ENCODE results near the gene LILRB3.
"Not testable (repeated sequence)": the region's sequence is repeated elsewhere in the genome, so short reads cannot be mapped to it uniquely, and the experiment has no call there.

LILRB3 gene

DNA sequence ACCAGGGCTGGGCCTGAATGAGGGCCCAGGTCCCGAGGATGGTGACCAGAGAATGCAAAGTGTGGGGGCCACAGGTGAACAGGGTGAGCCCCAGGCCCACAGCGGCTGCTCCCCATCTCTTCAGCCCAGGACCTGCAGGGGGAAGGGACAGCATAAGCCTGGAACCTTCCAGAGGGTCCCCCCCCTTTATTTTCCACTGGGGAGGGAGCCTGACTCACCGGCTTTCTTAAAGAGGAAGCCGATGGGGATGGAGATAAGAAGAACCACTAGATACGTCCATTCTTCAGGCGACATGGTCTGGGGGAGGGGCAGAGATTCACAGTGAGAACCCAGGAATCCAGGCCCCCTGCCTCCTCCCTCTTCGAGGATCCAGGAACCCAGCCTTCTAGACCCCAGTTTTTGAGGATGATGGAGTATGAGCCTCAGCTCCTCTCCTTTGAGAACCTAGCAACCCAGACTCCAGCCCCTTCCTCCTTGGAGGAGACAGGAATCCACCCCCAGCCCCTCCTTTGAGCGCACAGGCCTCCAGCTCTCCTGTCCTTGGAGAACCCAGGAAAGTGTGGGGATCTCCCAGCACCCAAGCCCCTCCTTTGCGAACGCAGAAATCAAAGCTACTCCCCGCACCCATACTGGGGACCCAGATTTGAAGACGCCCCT, 34.5 kb downstream of the LILRB3 start:
- Histone ChIP-seq H3K9me3 (ENCODE audit: low read length) (no peaks in the 10 kb centered on the region), H3K36me3 (ENCODE audit: insufficient read depth, low read length) (peaks cover 28% of the 10 kb centered on the region), H3K27me3 (ENCODE audit: insufficient read depth, low read length) (no peaks in the 10 kb centered on the region), H2AFZ (ENCODE audit: low read depth, low read length) (no peak overlapping the region), H3K4me1 (ENCODE audit: insufficient read depth, low read length) (peaks cover 19% of the 10 kb centered on the region), H3K4me3 (ENCODE audit: low read length) (peak overlapping the region; percentile 56)

DNA sequence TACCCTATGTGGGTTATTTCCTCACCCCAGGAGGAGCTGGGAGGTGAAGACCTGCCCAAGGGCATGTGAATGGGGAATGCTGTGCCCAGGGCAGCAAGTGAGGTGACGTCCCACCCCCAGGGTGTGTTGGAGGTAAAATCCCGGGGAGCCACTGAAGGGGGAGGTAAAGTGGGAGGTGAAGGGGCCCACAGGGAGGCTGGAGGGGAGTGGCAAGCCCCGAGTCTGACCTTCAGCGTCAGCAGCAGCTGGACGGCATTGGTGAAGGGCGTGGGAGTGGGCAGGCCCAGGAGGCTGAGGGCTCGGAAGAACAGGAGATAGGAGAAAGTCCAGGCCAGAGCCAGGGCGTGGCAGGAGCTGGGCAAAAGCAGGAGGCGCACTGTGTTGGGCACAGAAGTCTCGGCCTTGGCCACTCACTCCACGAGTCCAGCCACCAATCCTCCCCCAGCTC, 35.8 kb downstream of the LILRB3 start:
- Histone ChIP-seq H3K9me3 (ENCODE audit: low read length) (no peaks in the 10 kb centered on the region), H2AFZ (ENCODE audit: low read depth, low read length) (no peak overlapping the region), H3K27me3 (ENCODE audit: insufficient read depth, low read length) (no peaks in the 10 kb centered on the region), H3K36me3 (ENCODE audit: insufficient read depth, low read length) (peaks cover 23% of the 10 kb centered on the region), H3K4me1 (ENCODE audit: insufficient read depth, low read length) (peaks cover 11% of the 10 kb centered on the region), H3K4me3 (ENCODE audit: low read length) (no peak overlapping the region)

GRCh38 chr19:54186351-54186750, 36.5 kb downstream of the LILRB3 start:
- H2AFZ ChIP-seq (ENCODE audit: low read depth, low read length): no peak overlapping the region
- peaks cover 8% of the 10 kb centered on the region for H3K4me1 ChIP-seq (ENCODE audit: insufficient read depth, low read length)
- no peak overlapping the region for H3K4me3 ChIP-seq (ENCODE audit: low read length)
- H3K9me3 ChIP-seq (ENCODE audit: low read length): no peaks in the 10 kb centered on the region
- peaks cover 22% of the 10 kb centered on the region for H3K36me3 ChIP-seq (ENCODE audit: insufficient read depth, low read length)
- no peaks in the 10 kb centered on the region for H3K27me3 ChIP-seq (ENCODE audit: insufficient read depth, low read length)

GRCh38 chr19:54183431-54183830, 39.4 kb downstream of the LILRB3 start:
- Histone ChIP-seq H3K9me3 (ENCODE audit: low read length) (no peaks in the 10 kb centered on the region), H3K36me3 (ENCODE audit: insufficient read depth, low read length) (peaks cover 29% of the 10 kb centered on the region), H2AFZ (ENCODE audit: low read depth, low read length) (no peak overlapping the region), H3K4me1 (ENCODE audit: insufficient read depth, low read length) (peaks cover 31% of the 10 kb centered on the region), H3K4me3 (ENCODE audit: low read length) (no peak overlapping the region), H3K27me3 (ENCODE audit: insufficient read depth, low read length) (no peaks in the 10 kb centered on the region)

DNA sequence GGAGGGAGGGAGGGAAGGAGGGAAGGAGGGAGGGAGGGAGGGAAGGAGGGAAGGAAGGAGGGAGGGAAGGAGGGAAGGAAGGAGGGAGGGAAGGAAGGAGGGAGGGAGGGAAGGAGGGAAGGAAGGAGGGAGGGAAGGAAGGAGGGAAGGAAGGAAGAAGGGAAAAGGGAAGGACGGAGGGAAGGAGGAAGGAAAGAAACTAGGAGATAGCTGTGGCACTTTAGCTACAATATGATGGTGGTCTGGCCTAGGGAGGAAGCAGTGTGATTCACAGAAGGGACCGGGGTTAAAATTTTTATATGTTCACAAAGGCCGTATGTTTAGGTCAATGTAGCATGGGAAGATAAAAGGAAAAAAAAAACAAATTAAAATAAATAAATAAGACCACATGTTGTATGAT, 40.9 kb downstream of the LILRB3 start:
- H3K27me3 ChIP-seq (ENCODE audit: insufficient read depth, low read length); H3K9me3 ChIP-seq (ENCODE audit: low read length); H3K4me3 ChIP-seq (ENCODE audit: low read length); H2AFZ ChIP-seq (ENCODE audit: low read depth, low read length): not testable (repeated sequence)
- peaks cover 29% of the 10 kb centered on the region for H3K4me1 ChIP-seq (ENCODE audit: insufficient read depth, low read length)
- H3K36me3 ChIP-seq (ENCODE audit: insufficient read depth, low read length): peaks cover 29% of the 10 kb centered on the region

GRCh38 chr19:54180691-54181091, 42.1 kb downstream of the LILRB3 start:
- peaks cover 29% of the 10 kb centered on the region for H3K4me1 ChIP-seq (ENCODE audit: insufficient read depth, low read length)
- peaks cover 28% of the 10 kb centered on the region for H3K36me3 ChIP-seq (ENCODE audit: insufficient read depth, low read length)
- H3K9me3 ChIP-seq (ENCODE audit: low read length): no peaks in the 10 kb centered on the region
- H3K27me3 ChIP-seq (ENCODE audit: insufficient read depth, low read length): no peaks in the 10 kb centered on the region
- no peak overlapping the region for H2AFZ ChIP-seq (ENCODE audit: low read depth, low read length)
- H3K4me3 ChIP-seq (ENCODE audit: low read length): no peak overlapping the region

DNA sequence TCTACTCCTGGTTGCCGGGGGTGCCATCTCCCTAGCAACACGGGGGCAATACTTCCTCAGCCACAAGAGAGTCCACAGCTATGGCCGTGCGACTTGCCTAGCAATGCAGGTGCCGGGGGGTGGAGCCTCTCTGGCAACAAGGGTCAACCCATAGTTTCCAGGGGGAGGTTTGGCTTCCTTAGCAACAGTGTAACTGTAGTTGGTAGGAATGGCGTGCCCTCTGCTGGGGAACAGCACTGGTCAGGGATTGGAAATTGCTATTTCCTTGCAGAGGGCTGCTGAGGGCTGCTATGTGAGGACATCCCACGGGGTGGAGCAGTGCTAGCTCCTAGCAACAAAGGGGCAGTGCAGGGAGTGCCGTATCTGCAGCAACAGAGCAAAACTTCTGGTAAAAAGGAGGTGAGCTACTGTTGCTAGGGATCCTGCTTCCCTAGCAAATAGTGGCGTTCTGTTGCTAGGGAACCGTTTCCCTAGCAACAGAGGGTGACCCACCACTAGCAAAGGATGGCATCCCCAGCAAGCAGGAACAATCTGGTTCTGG, 42.8 kb downstream of the LILRB3 start:
- Histone ChIP-seq H3K36me3 (ENCODE audit: insufficient read depth, low read length) (peaks cover 28% of the 10 kb centered on the region), H3K4me1 (ENCODE audit: insufficient read depth, low read length) (peaks cover 29% of the 10 kb centered on the region), H3K27me3 (ENCODE audit: insufficient read depth, low read length) (no peaks in the 10 kb centered on the region), H2AFZ (ENCODE audit: low read depth, low read length) (no peak overlapping the region), H3K4me3 (ENCODE audit: low read length) (no peak overlapping the region), H3K9me3 (ENCODE audit: low read length) (no peaks in the 10 kb centered on the region)

GRCh38 chr19:54179262-54179852, 43.5 kb downstream of the LILRB3 start:
- no peaks in the 10 kb centered on the region for H3K27me3 ChIP-seq (ENCODE audit: insufficient read depth, low read length)
- H3K4me3 ChIP-seq (ENCODE audit: low read length): no peak overlapping the region
- peaks cover 28% of the 10 kb centered on the region for H3K36me3 ChIP-seq (ENCODE audit: insufficient read depth, low read length)
- H2AFZ ChIP-seq (ENCODE audit: low read depth, low read length): no peak overlapping the region
- H3K4me1 ChIP-seq (ENCODE audit: insufficient read depth, low read length): peaks cover 29% of the 10 kb centered on the region
- no peaks in the 10 kb centered on the region for H3K9me3 ChIP-seq (ENCODE audit: low read length)

DNA sequence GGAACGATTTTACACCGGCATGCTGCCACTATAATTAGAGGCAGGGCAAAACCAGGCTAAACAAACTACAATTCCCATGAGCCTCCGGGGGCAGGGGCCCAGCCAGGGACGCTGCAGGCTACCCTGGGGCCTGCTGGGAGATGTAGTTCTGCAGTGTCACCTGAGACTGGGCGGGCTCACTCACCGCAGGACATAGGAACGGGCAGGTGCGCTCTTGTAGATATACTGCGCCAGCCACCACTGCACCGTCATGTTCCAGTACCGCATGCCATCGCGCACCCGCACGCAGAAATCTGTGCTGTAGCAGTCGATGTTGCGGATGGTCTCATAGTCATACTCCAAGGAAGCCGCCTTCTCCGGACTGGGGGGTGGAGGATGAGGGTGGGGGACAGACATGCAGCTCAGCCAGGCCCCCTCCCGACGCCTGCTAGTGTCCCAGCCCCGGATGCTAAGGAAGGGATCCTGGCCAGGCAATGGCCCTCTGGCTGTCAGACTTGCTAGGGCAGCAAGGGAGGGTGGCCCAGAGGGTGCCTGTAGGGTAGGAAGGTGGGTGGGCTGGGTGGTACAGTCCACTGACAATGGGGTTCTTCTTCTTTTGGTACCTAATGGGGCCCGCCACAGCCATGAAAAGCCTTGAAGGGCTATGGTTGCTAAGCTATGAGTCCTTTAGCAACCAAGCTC, 44.1 kb downstream of the LILRB3 start:
- Histone ChIP-seq H3K9me3 (ENCODE audit: low read length) (no peaks in the 10 kb centered on the region), H3K36me3 (ENCODE audit: insufficient read depth, low read length) (peaks cover 24% of the 10 kb centered on the region), H3K4me3 (ENCODE audit: low read length) (no peak overlapping the region), H2AFZ (ENCODE audit: low read depth, low read length) (no peak overlapping the region), H3K27me3 (ENCODE audit: insufficient read depth, low read length) (no peaks in the 10 kb centered on the region), H3K4me1 (ENCODE audit: insufficient read depth, low read length) (peaks cover 29% of the 10 kb centered on the region)

- H2AFZ ChIP-seq (ENCODE audit: low read depth, low read length): no peak overlapping the region
- H3K9me3 ChIP-seq (ENCODE audit: low read length): no peaks in the 10 kb centered on the region
- peaks cover 11% of the 10 kb centered on the region for H3K4me1 ChIP-seq (ENCODE audit: insufficient read depth, low read length)
- no peak overlapping the region for H3K4me3 ChIP-seq (ENCODE audit: low read length)
- peaks cover 12% of the 10 kb centered on the region for H3K36me3 ChIP-seq (ENCODE audit: insufficient read depth, low read length)
- H3K27me3 ChIP-seq (ENCODE audit: insufficient read depth, low read length): no peaks in the 10 kb centered on the region
Measured at GRCh38 chr19:54173951-54174834, 48.6 kb downstream of the LILRB3 start.

- Histone ChIP-seq H3K9me3 (ENCODE audit: low read length) (no peaks in the 10 kb centered on the region), H3K4me3 (ENCODE audit: low read length) (no peak overlapping the region), H3K27me3 (ENCODE audit: insufficient read depth, low read length) (no peaks in the 10 kb centered on the region), H3K4me1 (ENCODE audit: insufficient read depth, low read length) (peaks cover 2% of the 10 kb centered on the region), H2AFZ (ENCODE audit: low read depth, low read length) (no peak overlapping the region), H3K36me3 (ENCODE audit: insufficient read depth, low read length) (peaks cover 7% of the 10 kb centered on the region)
Measured at GRCh38 chr19:54173359-54173699, 49.5 kb downstream of the LILRB3 start.

DNA sequence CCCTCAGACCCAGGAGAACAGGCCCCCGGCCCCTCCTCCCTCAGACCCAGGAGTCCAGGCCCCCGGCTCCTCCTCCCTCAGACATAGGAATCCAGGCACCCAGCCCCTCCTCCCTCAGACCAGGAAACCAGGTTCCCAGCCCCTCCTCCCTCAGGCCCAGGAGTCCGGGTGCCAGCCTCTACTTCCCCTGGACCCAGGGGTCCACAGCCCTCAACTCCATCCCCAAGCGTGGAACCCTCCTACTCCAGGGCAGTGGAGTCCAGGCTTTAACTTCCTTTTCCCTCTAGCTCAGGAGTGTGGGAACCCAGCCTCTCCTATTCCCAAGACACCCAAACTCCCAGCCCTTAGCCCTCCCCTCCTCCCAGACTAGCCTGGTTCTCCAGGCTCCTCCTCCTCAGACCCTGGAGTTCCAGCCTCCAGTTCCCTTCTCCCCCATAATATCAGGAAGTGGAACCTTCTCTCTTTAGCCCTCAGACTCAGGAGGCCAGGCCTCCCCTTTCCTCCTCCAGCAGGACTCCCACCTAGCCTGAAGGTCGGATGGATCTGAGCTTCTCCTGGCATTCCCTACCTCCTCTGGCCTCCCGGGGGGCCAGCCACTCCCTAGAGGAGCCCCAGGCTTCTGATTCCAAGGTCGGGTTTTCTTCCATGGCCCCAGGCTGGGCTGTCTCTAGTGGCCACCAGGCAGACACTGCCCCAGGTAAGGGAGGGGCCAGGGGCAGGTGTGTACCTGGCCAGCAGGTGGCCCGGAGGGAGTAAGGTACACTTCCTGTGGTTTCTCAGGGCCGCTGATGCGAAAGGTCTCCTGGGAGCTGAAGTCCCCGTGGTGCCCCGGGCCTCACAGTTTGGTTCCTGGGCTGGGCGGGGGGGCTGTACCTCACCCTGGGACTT, 50.1 kb downstream of the LILRB3 start, which contains the start of gene TMC4:
Gene TMC4, minus strand, starts transcription at position 690 of the 888 bp plus-strand sequence. Its CDS starts 43 bp downstream, at position 647.
- no peaks in the 10 kb centered on the region for H3K27me3 ChIP-seq (ENCODE audit: insufficient read depth, low read length)
- H3K9me3 ChIP-seq (ENCODE audit: low read length): no peaks in the 10 kb centered on the region
- H3K4me1 ChIP-seq (ENCODE audit: insufficient read depth, low read length): no peaks in the 10 kb centered on the region
- H2AFZ ChIP-seq (ENCODE audit: low read depth, low read length): no peak within 1 kb of the TSS
- H3K36me3 ChIP-seq (ENCODE audit: insufficient read depth, low read length): peaks cover 3% of the 10 kb centered on the region
- H3K4me3 ChIP-seq (ENCODE audit: low read length): no peak within 1 kb of the TSS

Data from neuron (in vitro differentiated cells).